Measurements from ENCODE around the gene HIP1R. TPM values are rescaled to one million over a fixed set of nuclear protein-coding genes. Genes with fewer than 3 reads are reported as not detected.

The HIP1R gene
- total RNA-seq (10 to 100 TPM; 34.3 to 41.7 TPM), polyA plus RNA-seq (ENCODE audit: insufficient read depth, low read depth, low replicate concordance) (20.1 TPM)
- long read RNA-seq, donor 1, partial matches to known transcripts, result 0 of 1 reads
- long read RNA-seq, donor 1, other reads (novel, unspliced or antisense), result 0 of 1 reads
- long read RNA-seq, donor 2, result 0 reads

DNA sequence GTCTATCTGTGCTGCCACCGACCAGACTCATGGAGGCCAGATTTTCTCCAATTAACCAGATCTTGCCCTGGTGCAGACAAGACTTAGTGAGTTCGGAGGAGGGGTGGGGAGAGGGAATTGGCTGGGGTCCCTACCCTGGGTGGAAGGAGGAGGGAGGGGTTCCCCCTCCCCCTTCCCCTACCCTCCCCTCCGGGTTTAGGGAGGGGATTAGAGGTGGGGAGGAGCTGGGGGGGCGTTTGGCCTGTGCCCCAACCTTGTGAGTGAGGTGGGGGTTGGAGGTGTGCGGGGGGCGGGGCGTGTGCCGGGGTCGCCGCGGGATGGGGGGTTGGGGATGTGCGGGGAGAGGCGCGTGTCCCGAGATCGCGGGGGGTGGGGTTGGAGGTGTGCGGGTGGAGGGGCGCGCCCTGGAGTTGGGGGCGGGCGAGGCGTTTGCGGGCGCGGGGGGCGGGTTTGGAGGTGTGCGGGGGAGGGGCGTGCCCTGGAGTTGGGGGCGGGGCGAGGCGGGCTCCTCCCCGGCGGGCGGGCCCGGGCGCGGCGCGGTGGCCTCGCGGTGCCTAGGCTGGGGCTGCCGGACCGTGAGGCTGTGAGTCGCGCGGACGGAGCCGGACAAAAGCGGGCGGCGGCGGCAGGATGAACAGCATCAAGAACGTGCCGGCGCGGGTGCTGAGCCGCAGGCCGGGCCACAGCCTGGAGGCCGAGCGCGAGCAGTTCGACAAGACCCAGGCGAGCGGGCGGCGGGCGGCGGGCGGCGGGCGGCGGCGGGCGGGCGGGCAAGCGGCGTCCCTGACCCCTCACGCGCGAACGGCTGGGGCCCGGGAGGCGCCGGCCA is at the start of gene HIP1R:
Gene HIP1R, plus strand, starts transcription at position 537 of the 829 bp plus-strand sequence. Its CDS starts 94 bp downstream, at position 631.
- Histone ChIP-seq H3K27ac (peak within 1 kb of the TSS in 1 of 2 donors; percentile 68), H3K4me1 (peaks cover 9% of the 10 kb centered on the region), H3K4me3 (peak within 1 kb of the TSS; percentile 57 to 68), H3K27me3 (no peaks in the 10 kb centered on the region), H3K9me3 (no peaks in the 10 kb centered on the region), H3K36me3 (ENCODE audit: low read depth, missing control alignments) (no peaks in the 10 kb centered on the region)
- DNase-seq, result peak; percentile 55
- intact Hi-C loops (cut with DNase I; ENCODE audit: low total_unique reads), result no loop called here
- no peak for TF ChIP-seq POLR2A (IDR thresholded peaks at IDR 0.05)
- no peak for TF ChIP-seq CTCF (IDR thresholded peaks at IDR 0.05)
- 0 to 1% methylated on average over 3 to 28 of the region's 85 CpGs for WGBS, 2 donors

DNA sequence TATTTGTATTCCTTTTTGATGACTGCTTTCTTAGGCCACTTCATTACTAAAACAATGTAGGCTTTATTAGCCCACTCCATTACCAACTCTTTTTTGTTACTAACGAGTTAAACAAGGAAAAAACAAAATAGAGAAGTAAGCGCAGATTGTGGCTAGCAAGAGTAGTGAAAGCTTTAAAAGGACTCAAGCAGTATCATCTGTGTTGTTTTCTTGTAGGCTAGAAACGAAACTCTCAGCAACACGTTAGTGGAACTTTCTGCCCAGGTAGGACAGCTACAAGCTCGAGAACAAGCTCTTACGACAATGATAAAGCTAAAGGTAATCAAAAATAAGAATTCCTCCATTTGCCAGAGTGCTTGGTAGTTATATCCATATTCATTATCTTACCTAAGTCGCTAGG is 49.8 kb upstream of the HIP1R start:
- H3K4me3 ChIP-seq, result no peak overlapping the region
- no peaks in the 10 kb centered on the region for H3K4me1 ChIP-seq
- no peaks in the 10 kb centered on the region for H3K36me3 ChIP-seq (ENCODE audit: low read depth, missing control alignments)
- 70 to 84% methylated on average over 7 of the region's 7 CpGs for WGBS, 2 donors
- DNase-seq, result no peak
- no peaks in the 10 kb centered on the region for H3K9me3 ChIP-seq
- no peak overlapping the region for H3K27ac ChIP-seq
- no peaks in the 10 kb centered on the region for H3K27me3 ChIP-seq
- TF ChIP-seq POLR2A (IDR thresholded peaks at IDR 0.05) (no peak), CTCF (IDR thresholded peaks at IDR 0.05) (no peak)
- intact Hi-C loops (cut with DNase I; ENCODE audit: low total_unique reads), result no loop called here

DNA sequence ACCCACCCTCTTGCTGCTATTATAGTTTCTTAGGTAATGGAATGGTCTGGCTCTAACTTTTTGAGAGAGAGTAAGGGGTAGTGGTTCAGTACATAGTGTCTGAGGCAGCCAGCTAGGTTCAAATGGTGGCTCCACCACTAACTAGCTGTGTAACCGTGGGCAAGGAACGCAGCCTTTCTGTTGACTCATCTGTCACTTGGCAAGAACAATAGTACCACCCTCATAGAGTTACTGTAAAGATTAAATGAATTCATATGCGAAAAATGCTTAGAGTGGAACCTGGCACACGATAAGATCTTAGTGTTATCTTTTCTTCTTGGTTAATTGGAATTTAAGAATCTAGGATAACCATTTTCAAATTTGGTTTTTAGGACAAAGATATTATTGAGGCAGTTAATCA is 46.9 kb upstream of the HIP1R start:
- no peak for DNase-seq
- H3K27me3 ChIP-seq, result no peaks in the 10 kb centered on the region
- no peaks in the 10 kb centered on the region for H3K9me3 ChIP-seq
- intact Hi-C loops (cut with DNase I; ENCODE audit: low total_unique reads), result no loop called here
- H3K4me3 ChIP-seq, result no peak overlapping the region
- no peak for TF ChIP-seq CTCF (IDR thresholded peaks at IDR 0.05)
- no peak for TF ChIP-seq POLR2A (IDR thresholded peaks at IDR 0.05)
- no peaks in the 10 kb centered on the region for H3K36me3 ChIP-seq (ENCODE audit: low read depth, missing control alignments)
- no peaks in the 10 kb centered on the region for H3K4me1 ChIP-seq
- 91 to 97% methylated on average over 4 of the region's 4 CpGs for whole genome bisulfite sequencing, 2 donors
- no peak overlapping the region for H3K27ac ChIP-seq

DNA sequence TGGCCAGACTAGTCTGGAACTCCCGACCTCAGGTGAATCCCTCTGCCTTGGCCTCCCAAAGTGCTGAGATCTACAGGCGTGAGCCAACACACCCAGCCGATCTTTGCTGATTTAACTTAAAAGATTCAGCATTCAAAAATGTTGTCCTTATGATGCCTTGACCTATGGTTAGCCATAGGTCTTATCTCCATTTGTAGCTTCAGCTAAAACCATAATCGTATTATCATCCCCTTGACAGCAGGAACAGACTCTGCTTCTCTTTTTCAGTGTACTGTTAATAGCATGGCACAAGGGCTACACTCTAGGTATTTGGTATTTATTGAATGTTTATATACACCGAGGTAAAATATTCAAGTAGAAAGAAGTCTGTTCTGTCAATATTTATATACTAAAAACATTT is 45.6 kb upstream of the HIP1R start:
- intact Hi-C loops (cut with DNase I; ENCODE audit: low total_unique reads), result no loop called here
- H3K4me1 ChIP-seq, result no peaks in the 10 kb centered on the region
- H3K27ac ChIP-seq, result no peak overlapping the region
- WGBS, 2 donors, result 89 to 90% methylated on average over 5 of the region's 5 CpGs
- TF ChIP-seq POLR2A (IDR thresholded peaks at IDR 0.05), result no peak
- no peak for TF ChIP-seq CTCF (IDR thresholded peaks at IDR 0.05)
- no peaks in the 10 kb centered on the region for H3K27me3 ChIP-seq
- no peak overlapping the region for H3K4me3 ChIP-seq
- no peaks in the 10 kb centered on the region for H3K9me3 ChIP-seq
- no peak for DNase-seq
- no peaks in the 10 kb centered on the region for H3K36me3 ChIP-seq (ENCODE audit: low read depth, missing control alignments)
